OCI-M1 (cell line): ENCODE measurements around the gene PTGR3.

Source experiments
- DNase-seq: peaks from one replicate; lab custom pipeline; 2025; lab: John Stamatoyannopoulos, UW

Gene PTGR3

DNA sequence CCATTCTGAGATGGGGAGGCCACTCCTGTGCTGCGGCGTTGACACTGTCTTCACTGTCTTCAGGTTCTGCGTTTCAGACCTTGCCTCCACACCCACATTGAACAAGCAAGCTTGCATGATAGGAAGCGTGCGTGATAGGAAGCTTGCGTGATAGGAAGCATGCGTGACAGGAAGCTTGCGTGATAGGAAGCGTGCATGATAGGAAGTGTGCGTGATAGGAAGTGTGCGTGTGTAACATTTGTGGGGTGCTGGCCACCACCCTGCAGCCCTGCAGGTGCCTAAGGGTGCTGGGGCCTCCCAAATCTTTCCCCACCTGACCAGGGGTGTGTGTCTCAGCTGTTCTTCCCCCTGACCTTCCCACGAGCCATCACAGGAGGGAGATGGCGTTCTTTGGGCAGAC is 27.0 kb upstream of the PTGR3 start:
- no peak for DNase-seq

DNA sequence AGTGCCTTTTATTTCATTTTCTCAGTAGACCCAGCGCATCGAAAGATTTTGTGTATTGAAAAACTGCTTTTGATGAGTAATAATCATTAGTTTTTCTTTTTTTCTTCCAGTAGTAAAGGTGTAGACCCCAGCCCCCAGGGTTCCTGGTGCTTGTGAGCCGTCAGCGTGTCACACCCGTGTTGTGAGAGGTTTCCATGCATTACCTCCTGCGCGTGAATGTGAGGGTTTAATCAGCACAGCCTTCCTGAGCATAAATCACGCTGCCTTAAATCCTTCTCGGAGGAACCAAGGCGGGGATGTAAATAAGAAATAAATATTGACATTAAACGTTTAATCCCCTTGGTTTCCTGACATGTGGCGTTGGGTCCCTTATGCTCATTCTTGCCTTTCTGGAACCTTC is 26.0 kb upstream of the PTGR3 start:
- no peak for DNase-seq

DNA sequence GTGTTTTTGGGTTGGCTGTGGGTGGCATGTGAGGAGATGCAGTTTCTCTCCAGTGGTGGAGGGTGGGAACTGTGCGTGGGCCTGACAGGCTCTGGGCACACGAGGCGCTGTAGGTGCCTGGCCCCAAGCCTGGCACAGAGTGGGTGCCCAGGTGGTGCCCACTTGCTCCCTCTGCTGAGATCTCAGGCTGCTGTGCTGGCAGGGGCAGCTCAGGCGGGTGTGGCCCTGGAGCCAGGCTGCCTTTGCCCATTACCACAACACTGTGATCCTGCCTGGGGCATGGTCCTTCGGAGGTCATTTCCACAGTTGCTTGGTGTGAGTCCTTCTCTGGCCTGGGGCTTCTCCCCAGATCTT is 22.1 kb upstream of the PTGR3 start:
- no peak for DNase-seq

DNA sequence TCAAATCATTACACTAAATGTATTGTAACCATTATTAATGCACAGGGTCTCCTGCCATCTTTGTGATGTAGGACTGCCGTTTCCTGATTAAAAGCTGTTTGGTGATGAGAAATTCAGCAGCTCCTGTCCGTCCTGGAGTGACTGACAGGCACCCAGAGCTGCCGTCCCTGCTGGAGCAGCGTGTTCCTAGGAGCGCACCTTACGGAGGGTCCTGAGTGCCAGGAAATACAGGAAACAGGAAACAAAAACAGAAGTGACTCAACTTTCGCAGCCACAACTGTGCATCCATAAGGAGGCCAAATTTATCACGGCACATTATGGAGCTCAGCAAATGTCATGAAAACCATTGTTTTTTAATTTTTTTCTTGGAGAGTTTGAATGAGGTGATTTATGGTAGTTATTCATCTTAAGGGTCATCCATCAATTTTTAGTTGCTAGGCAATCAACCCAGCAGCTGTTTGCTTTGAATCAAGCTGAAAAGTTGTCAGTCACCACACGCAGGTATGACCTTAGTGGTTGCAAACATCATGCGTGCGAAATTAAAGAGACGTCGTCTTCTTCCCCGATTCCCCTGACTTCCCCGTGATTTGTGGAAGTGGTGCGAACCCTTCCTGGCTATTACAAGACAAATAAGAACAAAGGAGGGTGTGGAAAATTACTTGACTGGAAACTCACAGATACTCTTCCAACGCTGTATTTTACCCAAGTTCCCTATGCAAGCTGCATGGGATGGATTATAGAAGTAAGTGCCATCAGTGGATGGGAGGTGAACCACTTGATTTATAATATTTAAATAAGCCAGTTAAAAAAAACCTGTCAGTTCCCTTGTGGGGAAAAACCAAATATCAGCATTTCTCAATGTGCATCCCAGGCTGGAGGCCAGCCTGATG is 21.5 kb upstream of the PTGR3 start:
- no peak for DNase-seq

DNA sequence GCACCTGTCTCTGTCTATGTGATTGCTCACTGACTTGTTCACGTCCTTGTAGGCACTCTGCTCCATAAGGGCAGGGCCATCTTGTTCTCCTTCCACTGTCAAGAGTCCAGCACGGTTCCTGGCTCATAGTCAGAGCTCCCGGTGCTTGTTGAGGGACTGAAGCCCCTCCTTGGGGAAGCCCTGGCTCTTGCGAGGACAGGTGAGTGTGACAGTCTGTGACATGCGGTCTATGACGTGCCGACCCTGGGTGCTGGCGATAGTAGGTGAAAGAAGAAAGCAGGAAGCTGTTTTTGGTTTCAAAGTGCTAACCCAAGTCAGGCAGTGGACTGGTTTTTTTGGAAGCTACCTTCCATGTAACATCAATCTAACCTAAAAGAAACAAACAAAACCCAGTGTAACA is 20.5 kb upstream of the PTGR3 start:
- DNase-seq, result no peak

DNA sequence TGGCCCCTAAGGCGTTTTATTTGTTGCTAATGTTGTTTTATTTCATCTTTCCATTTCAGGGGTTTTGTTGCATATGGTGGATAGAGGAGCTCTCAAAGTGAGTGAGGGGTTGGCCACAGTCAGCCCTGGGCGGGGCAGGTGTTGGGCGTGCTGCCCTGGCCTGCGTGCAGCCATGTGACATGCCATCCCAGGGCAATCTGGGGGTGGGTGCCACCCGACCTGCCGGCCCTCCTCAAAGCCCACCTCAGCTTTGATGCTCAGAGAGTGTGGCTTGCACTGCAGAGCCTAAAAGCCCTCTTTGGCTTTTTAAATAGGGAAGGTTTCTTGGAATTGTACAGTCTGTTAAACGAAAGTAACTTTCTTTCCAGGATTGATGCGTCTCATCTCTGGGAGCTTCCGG is 20.0 kb upstream of the PTGR3 start:
- no peak for DNase-seq

DNA sequence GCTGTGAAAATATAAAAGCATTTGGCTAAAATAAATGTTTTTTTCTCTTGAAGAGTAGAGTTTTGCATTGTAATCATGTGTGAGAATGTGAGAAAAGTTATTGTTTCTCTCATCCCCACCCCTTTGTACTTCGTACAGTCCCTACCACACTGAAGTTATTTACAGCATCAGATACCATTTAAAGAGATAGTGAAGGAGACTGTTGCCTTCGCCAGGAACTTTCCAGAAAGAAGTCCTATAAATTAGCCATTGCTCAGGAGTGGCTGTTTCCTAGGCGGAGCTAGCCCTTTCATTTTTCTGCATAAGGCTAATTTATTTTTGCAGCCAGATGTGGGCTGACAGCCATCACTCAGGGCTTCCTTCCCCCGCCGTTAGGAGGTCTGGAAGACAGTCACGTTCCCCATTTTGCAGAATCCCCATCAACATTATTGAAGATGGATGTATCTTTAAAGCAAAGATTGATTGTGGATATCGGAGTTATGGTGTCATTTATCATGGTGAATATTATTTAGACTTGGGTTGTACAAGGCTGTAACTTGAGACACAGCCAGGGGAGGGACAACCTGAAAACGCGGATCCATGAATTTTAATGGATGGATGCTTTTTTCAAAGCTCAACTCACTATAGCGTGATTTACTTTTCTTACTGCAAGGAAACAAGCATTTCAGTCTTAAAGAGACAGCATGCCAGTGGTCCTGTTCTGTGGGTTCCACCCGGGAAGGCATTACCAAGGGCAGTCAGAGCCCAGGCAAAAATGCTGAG is 18.8 kb upstream of the PTGR3 start:
- no peak for DNase-seq

DNA sequence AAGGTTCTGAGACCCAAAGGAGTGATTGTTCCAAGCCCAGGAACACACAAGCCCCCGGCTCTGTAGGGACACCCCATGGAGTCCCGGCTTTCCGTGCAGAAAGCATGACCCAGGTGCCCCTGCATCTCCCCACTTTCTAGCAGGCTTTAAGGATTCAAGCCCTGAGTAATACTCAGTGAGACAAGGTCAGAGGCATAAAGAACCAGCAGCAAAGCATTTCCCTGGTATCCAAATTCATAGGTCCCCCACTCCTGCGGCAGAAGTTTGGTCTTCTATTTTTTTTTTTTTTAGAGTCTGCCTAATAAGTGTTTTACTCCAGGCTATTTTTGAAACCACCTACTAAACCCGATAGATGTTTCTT is 18.0 kb upstream of the PTGR3 start:
- no peak for DNase-seq

DNA sequence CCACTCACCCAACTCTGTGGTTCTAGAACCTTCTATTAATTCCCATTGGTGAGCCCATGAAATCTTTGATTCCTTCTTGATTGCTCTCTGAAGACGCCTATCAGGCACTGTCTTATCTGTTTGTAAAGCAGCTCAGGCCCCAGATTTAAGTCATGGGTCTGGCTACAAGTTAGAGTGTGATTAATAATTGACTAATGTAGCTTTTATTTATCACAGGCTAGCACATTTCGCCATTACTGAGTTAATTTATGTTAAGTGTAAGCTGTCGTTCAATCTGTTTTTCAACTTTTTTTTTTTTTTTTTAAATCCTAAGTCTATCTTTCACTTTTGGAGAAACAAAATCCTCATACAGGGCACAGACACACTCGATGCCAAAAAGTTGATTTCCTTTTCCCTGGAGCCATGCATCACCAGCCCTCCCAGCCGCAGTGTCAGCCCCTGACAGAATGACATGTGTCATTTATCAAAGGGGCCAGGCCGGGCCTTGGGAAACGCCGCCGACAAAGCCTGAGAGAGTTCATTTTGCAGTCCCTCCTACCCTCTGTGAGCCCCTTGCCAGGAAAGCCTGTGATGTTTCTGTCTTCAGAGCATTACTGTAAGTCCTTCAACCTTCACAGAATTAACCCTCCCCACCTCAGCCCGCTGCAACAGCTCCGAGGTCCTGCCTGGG is 17.5 kb upstream of the PTGR3 start:
- no peak for DNase-seq

DNA sequence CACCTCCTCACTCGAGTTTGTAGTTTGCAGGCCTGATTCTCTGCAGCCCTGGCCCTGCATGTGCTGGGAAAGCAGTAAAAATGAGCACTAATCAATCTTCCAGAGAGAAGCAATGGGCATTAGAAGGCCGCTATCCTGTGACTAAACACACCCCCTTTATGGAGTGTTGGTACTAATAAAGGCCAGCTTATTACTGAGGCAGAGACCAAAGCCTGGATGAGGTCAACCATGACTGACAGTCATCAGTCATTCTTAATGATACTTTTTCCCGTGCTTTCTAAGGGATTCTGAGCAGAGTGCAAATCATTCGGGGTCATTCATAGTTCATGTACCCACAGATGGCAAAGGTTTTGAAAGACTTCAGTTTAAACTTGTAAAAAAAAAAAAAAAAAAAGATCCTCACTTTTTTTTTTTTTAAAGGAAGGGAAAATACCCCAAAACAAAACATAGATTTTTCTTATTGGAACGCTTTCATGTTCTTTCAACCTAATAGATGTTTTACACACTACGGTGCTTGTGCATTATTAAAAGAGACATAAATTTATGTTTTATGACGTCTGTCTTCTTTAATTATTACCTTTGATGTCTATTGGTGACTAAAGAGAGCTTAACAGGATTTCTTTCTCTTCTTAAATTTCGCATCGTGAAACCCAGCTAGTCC is 14.9 kb upstream of the PTGR3 start:
- DNase-seq, result no peak

DNA sequence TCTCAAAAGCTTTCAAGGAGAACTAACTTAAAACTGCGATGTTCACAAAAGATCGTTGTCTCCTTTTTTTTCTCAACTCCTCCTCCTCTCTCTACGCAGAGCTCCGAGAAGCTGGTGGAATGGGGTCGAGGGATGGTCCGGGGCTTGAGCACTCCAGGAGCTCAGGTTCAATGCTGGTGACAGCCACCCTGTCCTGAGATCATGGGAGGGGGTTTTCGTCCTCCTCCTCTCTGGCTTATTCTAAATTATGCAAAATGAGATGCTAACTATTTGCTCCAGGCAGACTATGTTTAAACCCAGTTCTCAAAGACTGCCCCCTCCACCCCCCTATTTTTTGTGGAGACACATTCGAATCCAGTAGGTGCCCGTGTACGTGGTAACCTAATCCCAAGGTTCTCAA is 13.5 kb upstream of the PTGR3 start:
- no peak for DNase-seq

DNA sequence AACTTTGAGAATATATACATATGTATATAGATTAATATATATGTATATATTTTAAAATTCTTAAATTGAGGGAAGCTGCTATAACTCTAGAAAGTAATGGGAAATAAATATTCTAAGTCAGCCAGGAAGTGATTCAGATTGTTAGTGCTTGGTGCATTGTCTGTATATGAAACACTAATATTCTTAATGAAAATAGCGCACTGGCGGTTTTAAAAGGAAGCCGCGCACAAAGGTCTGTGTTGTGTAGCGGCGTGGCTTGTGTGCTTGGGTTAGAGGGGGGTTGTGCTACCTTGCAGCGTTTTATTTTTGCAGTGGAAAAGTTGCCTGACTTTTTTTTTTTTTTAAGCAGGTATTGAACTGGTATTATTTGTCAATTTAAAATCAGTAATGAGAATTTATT is 13.0 kb upstream of the PTGR3 start:
- DNase-seq, result no peak

DNA sequence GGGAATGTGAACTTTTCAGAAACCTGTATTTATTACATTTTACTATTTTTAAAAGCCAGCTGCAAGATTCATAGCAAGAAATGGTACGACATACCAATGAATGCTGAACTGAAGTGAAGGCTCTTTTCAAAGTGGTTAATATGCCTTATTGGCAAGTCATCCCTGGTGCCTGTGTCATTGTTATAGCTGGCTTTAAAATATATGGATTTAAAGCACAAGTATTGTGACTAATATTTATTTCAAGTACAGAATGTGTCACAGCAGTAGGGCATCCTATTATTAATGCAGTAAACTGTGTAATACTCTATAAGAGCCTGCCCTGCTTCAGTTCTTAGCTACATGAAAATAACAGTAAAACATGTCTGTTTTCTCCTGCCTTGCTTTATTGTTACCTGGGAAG is 12.5 kb upstream of the PTGR3 start:
- no peak for DNase-seq

DNA sequence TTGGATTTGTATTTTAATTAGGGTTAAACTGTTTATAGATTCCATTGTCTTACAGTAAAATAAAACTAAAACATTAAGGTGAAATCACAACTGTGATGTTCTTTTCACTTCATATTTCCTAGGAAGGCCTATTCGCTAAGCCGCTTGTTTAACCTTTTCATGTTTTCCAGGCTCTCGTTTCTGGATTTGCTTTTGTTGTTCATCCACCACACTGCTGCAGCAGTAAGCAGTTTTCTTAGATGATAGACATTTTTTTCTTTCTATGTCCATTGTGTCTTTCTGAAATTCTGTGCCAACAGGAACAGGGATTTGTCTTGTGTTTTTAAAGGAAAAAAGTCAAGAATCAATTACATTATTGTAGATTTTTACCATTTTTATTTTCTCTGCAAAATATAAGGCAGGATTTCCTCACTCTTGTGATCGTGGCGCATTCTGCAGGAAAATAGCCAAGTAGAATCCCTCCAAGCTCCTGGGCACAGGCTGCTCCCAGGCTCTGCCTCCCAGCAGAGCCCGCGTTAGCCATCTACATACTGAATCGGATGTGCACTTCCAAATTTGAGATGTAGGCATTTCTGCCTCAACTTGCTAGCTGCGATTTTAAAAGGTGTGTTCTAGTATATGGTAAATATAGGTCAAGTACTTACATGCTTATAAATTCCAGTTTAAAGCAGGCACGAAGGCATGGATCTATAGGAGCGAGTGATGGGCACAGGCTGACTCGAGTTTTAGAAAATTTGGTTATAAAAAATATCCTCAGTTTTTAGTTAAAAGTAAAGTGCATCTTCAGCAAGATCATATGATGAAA is 11.8 kb upstream of the PTGR3 start:
- no peak for DNase-seq

DNA sequence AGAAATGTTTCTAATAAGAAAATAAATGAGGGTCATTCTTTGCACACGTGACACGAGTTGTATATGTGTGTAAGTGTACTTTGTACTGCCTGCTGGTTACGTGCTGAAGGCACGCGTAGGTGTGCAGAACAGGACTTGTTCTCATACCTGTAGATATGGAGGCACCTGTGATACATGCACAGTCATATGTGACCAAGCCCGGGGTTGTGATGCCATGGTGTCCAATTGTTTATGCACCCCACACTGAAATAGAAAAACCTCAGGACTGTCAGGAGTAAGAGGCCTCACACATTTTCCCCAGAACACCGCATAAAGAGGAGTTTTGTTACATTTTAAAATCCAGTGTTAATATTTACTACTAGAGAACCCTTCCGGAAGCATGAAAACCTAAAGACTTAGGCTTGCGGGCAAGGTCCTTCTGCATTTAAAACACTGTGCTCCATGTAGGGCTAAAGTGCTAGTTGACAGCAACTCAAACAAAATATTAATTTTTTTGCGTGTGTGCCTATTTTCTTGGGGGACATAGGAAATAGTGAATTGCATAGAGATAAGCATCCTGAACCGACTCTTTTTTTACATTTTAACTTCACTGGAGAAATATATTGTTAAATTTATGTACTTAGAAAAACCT is 10.9 kb upstream of the PTGR3 start:
- DNase-seq, result no peak

DNA sequence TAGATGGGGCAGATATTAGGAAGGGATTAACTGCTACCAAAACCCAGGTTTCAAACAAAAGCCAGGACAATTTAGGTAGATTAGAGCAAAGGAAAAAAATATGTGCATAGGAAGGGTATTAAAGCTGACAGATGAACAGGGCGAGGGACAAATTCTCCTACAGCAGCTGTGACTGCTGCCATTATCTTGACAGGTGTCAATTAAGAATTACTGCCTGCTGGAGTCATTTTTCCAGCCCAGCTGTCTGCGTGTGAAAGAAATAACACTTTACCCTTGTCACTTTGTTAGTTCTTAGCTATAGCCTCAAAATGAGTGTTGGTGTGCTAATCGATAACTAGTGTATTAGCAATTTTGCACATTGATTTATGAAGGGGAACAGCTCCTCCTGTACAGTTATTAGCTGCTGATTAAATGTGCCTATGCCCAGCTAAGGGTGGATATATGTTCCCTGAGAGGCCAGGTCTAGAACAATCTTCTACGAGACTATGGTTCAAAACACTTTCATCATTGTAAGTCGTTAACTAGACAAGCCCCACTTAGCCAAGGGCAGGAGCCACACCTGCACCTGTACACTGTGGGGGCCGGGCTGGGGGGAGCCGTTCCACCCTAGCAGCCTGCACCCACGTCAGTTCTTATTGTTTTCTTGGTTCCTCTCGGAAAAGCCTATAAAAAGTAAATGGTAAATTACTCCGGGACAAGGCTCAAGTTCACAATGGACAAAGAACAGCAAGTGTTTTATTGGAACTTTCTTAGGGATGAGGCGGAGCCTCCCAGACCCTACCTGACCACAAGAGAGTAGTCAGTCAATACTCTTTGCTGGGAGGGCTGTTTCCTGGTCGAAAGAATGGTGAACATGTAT is 9.4 kb upstream of the PTGR3 start:
- DNase-seq, result no peak

DNA sequence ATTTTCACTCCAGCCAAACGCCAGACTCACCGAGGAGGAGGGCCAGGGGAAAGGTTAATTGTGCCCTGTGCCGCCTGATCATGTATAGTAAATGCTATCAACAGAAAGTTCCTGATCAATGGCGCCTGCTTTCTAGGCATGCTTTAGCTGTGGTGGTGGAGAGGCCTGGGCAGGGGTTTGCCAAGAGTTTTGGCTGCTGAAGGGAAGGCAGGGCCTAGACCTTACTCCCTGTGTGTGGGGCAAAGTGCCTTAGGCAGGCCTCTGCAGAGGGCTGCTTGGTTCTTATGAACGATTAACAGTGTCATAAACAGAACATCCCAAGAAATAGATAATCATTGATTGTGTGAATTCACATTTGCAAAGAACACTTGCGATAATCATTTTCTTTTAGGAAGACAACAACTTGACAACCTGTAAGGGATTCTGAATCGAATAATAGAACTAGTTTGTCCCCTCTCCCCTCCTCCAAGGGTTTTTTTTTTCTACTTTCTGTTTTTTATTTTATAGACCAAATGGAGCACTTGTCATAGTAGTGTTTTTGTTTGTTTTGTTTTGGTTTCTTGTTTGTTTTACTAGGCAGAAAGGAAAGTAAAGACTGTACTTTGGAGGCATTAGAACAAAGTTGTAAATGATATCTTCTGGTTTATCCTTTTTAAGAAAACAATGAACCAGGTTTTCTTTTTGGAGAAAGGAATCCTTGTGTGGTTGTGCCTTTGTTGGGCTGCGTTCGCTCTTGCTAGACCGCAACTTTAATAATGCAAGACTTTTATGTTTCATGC is 8.2 kb upstream of the PTGR3 start:
- DNase-seq, result no peak

DNA sequence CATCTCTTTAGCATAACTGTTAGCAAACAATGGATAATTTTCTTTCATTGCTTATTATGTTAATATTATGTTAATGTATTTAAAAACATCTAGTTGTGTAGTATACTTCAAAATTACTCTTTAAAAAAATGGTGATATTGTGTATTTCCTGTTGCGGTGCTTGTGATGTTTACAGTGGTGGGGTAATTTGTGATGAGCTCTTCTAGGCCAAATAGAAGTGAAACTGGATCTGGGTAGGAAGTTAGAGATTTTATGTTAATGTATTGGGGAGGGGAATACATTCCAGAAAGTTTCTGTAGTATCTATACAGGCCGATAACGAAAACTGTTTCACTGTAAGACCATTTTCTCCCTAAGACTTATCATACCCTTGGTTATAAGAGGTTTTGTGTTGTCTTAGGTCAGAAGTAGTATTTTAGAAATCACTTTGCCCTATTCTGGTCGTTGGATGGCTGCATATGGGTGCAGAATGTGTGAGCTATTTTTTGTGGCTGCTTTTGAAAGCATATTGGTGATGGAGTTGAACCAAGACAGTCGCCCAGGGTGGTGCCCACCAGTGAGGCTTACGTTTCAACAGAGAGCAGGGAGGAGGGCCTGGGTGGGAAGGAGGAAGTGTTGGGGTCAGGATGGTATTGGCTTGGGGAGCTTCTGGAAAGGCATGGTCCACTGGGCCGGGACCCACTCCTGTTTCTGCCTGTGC is 7.4 kb upstream of the PTGR3 start:
- no peak for DNase-seq

DNA sequence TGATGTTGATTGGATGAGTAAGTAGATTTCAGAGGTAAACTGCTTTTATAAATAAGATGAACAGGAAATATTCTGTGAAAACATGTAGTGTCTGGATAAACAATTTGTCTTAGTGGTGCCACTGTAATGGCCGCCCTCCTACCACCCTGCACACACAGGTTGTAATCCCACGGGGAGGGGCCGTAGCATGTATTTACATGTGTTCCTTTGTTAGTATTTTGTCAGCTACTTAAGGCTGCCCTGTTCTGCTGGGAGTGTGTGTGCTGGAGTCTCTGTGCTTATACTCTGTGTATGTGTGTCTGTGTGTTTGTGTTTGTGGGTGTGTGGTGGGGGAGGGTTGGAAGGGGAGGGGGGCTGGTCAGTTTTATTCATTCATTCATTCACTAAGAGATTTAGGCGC is 6.7 kb upstream of the PTGR3 start:
- no peak for DNase-seq
